ENCODE measurements around the gene ARHGAP18.

The ARHGAP18 gene

GRCh38 chr6:129719692-129720091, 9.7 kb upstream of the ARHGAP18 start:
- DNase-seq: no peak

GRCh38 chr6:129717277-129717676, 7.3 kb upstream of the ARHGAP18 start:
- DNase-seq: no peak

GRCh38 chr6:129713806-129714333, 3.9 kb upstream of the ARHGAP18 start:
- no peak for DNase-seq

- no peak for DNase-seq
Observed at GRCh38 chr6:129711271-129711631, 1.3 kb upstream of the ARHGAP18 start.

- no peak for DNase-seq
Observed at GRCh38 chr6:129710450-129711270, 683 bp upstream of the ARHGAP18 start.

- DNase-seq: no peak
Observed at GRCh38 chr6:129709196-129709768, 695 bp downstream of the ARHGAP18 start.

GRCh38 chr6:129708496-129709195, 1.3 kb downstream of the ARHGAP18 start:
- no peak for DNase-seq

GRCh38 chr6:129707882-129708495, 2.0 kb downstream of the ARHGAP18 start:
- DNase-seq: no peak

GRCh38 chr6:129707028-129707427, 2.9 kb downstream of the ARHGAP18 start:
- no peak for DNase-seq

- no peak for DNase-seq
Observed at GRCh38 chr6:129705212-129705611, 4.8 kb downstream of the ARHGAP18 start.

GRCh38 chr6:129704708-129705107, 5.3 kb downstream of the ARHGAP18 start:
- no peak for DNase-seq

- no peak for DNase-seq
Observed at GRCh38 chr6:129701721-129702455, 8.1 kb downstream of the ARHGAP18 start.

GRCh38 chr6:129700666-129701065, 9.3 kb downstream of the ARHGAP18 start:
- DNase-seq: no peak

GRCh38 chr6:129699659-129700058, 10.3 kb downstream of the ARHGAP18 start:
- no peak for DNase-seq

GRCh38 chr6:129698430-129698829, 11.5 kb downstream of the ARHGAP18 start:
- no peak for DNase-seq

- no peak for DNase-seq
Observed at GRCh38 chr6:129697788-129698187, 12.2 kb downstream of the ARHGAP18 start.

- DNase-seq: no peak
Observed at GRCh38 chr6:129696843-129697242, 13.1 kb downstream of the ARHGAP18 start.

GRCh38 chr6:129696028-129696418, 14.0 kb downstream of the ARHGAP18 start:
- DNase-seq: no peak

GRCh38 chr6:129695373-129696027, 14.5 kb downstream of the ARHGAP18 start:
- no peak for DNase-seq

- no peak for DNase-seq
Observed at GRCh38 chr6:129694036-129694435, 15.9 kb downstream of the ARHGAP18 start.

GRCh38 chr6:129692467-129692866, 17.5 kb downstream of the ARHGAP18 start:
- no peak for DNase-seq

- DNase-seq: no peak
Observed at GRCh38 chr6:129691709-129692108, 18.3 kb downstream of the ARHGAP18 start.
